Measurements from ENCODE around the gene GLRX. TPM values are rescaled to one million over a fixed set of nuclear protein-coding genes. Genes with fewer than 3 reads are reported as not detected.
"Not testable (repeated sequence)": the region's sequence is repeated elsewhere in the genome, so short reads cannot be mapped to it uniquely, and the experiment has no call there.

GLRX gene
- total and polyA plus RNA-seq, 2 of the 13 experiments (the other 11 are each of a cell fraction or from before 2014, with no cell fraction given): 63.8 to 499 TPM

GRCh38 chr5:95837492-95837891, 15.0 kb upstream of the GLRX start (continued):
- TF ChIP-seq XBP1 (CRISPR knock-in tag; IDR thresholded peaks at IDR 0.05) (no peak), MAFK (conservative IDR thresholded peaks at IDR 0.05 in 1 of 2, IDR thresholded peaks at IDR 0.05 in 1 of 2; ENCODE audit: low read length in 2 of 2) (no peak), ZNF160 (CRISPR knock-in tag; IDR thresholded peaks at IDR 0.05) (no peak)
- TF ChIP-seq, protein P1, sequence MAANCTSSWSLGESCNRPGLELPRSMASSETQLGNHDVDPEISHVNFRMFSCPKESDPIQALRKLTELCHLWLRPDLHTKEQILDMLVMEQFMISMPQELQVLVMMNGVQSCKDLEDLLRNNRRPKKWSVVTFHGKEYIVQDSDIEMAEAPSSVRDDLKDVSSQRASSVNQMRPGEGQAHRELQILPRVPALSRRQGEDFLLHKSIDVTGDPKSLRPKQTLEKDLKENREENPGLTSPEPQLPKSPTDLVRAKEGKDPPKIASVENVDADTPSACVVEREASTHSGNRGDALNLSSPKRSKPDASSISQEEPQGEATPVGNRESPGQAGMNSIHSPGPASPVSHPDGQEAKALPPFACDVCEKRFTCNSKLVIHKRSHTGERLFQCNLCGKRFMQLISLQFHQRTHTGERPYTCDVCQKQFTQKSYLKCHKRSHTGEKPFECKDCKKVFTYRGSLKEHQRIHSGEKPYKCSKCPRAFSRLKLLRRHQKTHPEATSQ (CRISPR knock-in tag; IDR thresholded peaks at IDR 0.05; ENCODE audit: borderline replicate concordance): no peak
- TF ChIP-seq, protein P2, sequence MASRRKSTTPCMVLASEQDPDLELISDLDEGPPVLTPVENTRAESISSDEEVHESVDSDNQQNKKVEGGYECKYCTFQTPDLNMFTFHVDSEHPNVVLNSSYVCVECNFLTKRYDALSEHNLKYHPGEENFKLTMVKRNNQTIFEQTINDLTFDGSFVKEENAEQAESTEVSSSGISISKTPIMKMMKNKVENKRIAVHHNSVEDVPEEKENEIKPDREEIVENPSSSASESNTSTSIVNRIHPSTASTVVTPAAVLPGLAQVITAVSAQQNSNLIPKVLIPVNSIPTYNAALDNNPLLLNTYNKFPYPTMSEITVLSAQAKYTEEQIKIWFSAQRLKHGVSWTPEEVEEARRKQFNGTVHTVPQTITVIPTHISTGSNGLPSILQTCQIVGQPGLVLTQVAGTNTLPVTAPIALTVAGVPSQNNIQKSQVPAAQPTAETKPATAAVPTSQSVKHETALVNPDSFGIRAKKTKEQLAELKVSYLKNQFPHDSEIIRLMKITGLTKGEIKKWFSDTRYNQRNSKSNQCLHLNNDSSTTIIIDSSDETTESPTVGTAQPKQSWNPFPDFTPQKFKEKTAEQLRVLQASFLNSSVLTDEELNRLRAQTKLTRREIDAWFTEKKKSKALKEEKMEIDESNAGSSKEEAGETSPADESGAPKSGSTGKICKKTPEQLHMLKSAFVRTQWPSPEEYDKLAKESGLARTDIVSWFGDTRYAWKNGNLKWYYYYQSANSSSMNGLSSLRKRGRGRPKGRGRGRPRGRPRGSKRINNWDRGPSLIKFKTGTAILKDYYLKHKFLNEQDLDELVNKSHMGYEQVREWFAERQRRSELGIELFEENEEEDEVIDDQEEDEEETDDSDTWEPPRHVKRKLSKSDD (CRISPR knock-in tag; IDR thresholded peaks at IDR 0.05; ENCODE audit: low read depth): no peak
- TF ChIP-seq, protein P3, sequence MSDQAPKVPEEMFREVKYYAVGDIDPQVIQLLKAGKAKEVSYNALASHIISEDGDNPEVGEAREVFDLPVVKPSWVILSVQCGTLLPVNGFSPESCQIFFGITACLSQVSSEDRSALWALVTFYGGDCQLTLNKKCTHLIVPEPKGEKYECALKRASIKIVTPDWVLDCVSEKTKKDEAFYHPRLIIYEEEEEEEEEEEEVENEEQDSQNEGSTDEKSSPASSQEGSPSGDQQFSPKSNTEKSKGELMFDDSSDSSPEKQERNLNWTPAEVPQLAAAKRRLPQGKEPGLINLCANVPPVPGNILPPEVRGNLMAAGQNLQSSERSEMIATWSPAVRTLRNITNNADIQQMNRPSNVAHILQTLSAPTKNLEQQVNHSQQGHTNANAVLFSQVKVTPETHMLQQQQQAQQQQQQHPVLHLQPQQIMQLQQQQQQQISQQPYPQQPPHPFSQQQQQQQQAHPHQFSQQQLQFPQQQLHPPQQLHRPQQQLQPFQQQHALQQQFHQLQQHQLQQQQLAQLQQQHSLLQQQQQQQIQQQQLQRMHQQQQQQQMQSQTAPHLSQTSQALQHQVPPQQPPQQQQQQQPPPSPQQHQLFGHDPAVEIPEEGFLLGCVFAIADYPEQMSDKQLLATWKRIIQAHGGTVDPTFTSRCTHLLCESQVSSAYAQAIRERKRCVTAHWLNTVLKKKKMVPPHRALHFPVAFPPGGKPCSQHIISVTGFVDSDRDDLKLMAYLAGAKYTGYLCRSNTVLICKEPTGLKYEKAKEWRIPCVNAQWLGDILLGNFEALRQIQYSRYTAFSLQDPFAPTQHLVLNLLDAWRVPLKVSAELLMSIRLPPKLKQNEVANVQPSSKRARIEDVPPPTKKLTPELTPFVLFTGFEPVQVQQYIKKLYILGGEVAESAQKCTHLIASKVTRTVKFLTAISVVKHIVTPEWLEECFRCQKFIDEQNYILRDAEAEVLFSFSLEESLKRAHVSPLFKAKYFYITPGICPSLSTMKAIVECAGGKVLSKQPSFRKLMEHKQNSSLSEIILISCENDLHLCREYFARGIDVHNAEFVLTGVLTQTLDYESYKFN (CRISPR knock-in tag; conservative IDR thresholded peaks at IDR 0.05): no peak

DNA sequence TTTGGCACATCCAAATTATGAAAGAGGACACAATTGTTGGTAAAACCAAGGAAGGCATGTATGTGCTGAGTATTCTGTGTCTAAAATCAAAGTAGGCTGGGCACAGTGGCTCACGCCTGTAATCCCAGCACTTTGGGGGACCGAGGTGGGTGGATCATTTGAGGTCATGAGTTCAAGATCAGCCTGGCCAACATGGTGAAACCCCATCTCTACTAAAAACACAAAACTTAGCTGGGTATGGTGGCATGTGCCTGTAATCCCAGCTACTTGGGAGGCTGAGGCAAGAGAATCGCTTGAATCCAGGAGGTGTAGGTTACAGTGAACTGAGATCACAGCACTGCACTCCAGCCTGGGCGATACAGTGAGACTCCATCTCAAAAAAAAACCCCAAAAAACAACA, 14.4 kb upstream of the GLRX start:
- DNase-seq (ENCODE audit: low spot score); CTCF ChIA-PET (ENCODE audit: low intra/inter-chr PET ratio, low total read pairs); H4K20me1 ChIP-seq (ENCODE audit: insufficient read depth, low read length); ATAC-seq; intact Hi-C loops (cut with micrococcal nuclease; ENCODE audit: unreplicated experiment); H3K4me3 ChIP-seq (replicated peaks in 1 of 3; ENCODE audit: insufficient read depth in 1 of 3, low read depth in 2 of 3, low read length in 3 of 3); H3K36me3 ChIP-seq (replicated peaks in 1 of 2; ENCODE audit: control insufficient read depth in 1 of 2, insufficient read depth in 2 of 2, low read length in 2 of 2); H3K79me2 ChIP-seq (ENCODE audit: insufficient read depth, low read length); H3K9me3 ChIP-seq (ENCODE audit: low read length); BruUV-seq (replicated peaks); H3K27ac ChIP-seq (ENCODE audit: extremely low read length, insufficient read depth, low read length); FAIRE-seq; H3K9ac ChIP-seq (ENCODE audit: insufficient read depth, low read depth, low read length); H3K27me3 ChIP-seq (ENCODE audit: control insufficient read depth in 1 of 2, insufficient read depth in 2 of 2, low read length in 2 of 2); H2AFZ ChIP-seq (ENCODE audit: low read length); H3K4me2 ChIP-seq (ENCODE audit: low read depth, low read length): not testable (repeated sequence)
- H3K4me1 ChIP-seq (ENCODE audit: insufficient read depth, low read length): peaks cover 75% of the 10 kb centered on the region
- 75% methylated on average over 4 of the region's 4 CpGs for WGBS (ENCODE audit: low lambda C conversion rate)
- in situ Hi-C loops (cut with HindIII; ENCODE audit: extremely low pct_ligation_motif_present, low pct_unique_long_range_greater_than_20kb): loop anchor here (25.0 kb wide), 1 partner anchor 550 kb away; the partner anchor contains the start of gene MCTP1
- POLR2A ChIA-PET: interaction anchor here (7.8 kb wide), 1 partner anchor 14 kb away, joined by 130 read pairs; the partner anchor contains the start of gene GLRX

Measured in HepG2 (cell line).